ENCODE data around the gene CNOT10.
A peak's percentile ranks its signal among the peaks of the same experiment; 100 is the strongest.
"Not testable (repeated sequence)": the region's sequence is repeated elsewhere in the genome, so short reads cannot be mapped to it uniquely, and the experiment has no call there.

Gene CNOT10

GRCh38 chr3:32667072-32667582 lies 17.9 kb upstream of the CNOT10 start:
- DNase-seq (ENCODE audit: low read depth), result no peak
- no peak overlapping the region for H3K4me3 ChIP-seq (ENCODE audit: low read depth, low read length)
- TF ChIP-seq CTCF (IDR thresholded peaks at IDR 0.05; ENCODE audit: low read depth, low read length) (no peak), MYC (IDR thresholded peaks at IDR 0.05; ENCODE audit: low read depth, low read length) (no peak), POLR2A (IDR thresholded peaks at IDR 0.05; ENCODE audit: extremely low read depth, insufficient read length) (no peak)
- TF ChIP-seq, protein P1, sequence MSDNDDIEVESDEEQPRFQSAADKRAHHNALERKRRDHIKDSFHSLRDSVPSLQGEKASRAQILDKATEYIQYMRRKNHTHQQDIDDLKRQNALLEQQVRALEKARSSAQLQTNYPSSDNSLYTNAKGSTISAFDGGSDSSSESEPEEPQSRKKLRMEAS (IDR thresholded peaks at IDR 0.05; ENCODE audit: low read depth, low read length), result no peak

GRCh38 chr3:32669226-32669625 lies 15.8 kb upstream of the CNOT10 start:
- H3K4me3 ChIP-seq (ENCODE audit: low read depth, low read length); DNase-seq (ENCODE audit: low read depth): not testable (repeated sequence)

DNA sequence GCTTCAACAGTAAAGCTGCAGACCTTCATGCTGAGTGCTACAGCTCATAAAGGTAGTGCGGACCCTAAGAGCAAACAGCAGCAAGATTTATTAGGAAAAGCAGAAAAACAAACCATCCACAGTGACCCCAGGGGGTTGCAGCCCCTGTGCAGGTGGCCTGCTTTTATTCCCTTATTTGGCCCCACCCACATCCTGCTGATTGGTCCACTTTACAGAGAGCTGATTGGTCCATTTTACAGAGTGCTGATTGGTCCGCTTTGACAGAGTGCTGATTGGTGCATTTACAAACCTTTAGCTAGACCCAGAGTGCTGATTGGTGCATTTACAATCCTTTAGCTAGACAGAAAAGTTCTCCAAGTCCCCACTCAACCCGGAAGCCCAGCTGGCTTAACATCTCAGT lies 11.3 kb upstream of the CNOT10 start:
- DNase-seq (ENCODE audit: low read depth); H3K4me3 ChIP-seq (ENCODE audit: low read depth, low read length): not testable (repeated sequence)

DNA sequence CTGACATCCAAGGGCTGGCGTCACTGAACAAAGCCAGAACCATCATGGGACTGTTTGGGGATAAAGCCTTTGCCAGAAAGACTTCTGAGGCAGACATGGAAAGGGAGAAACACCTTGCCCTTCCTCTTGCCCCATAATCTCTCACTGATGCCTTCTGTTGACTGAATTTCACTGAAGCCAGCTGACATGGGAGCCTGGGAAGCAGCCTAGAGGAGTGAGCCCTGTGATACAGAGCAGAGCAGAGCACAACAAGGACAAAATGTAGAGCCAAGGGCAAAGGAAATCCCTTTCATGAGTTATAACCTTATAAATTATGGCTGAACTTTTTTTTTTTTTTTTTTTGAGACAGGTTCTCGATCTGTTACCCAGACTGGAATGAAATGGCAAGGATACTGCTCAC lies 9.8 kb upstream of the CNOT10 start:
- no peak for DNase-seq (ENCODE audit: low read depth)
- H3K4me3 ChIP-seq (ENCODE audit: low read depth, low read length), result no peak overlapping the region
- TF ChIP-seq POLR2A (IDR thresholded peaks at IDR 0.05; ENCODE audit: extremely low read depth, insufficient read length) (no peak), CTCF (IDR thresholded peaks at IDR 0.05; ENCODE audit: low read depth, low read length) (no peak), MYC (IDR thresholded peaks at IDR 0.05; ENCODE audit: low read depth, low read length) (no peak)
- TF ChIP-seq, protein P1 (IDR thresholded peaks at IDR 0.05; ENCODE audit: low read depth, low read length), result no peak

DNA sequence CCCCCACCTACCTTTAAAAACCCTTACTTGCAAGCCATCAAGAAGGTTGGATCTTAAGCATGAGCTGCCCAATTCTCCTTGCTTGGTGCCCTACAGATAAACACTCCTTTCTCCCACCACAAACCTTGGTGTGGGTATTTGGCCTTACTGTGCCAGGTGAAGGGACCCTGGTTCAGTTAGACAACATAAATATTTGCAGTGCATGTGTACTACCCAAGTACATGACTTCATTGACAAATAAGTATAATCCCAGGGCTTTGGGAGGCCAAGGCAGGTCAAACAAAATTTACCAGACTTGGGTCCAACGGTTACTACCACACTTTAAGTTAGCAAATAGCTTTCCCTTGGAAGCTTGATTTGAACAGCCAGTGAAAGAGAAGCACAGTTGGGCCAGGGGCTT lies 9.3 kb upstream of the CNOT10 start:
- no peak overlapping the region for H3K4me3 ChIP-seq (ENCODE audit: low read depth, low read length)
- DNase-seq (ENCODE audit: low read depth), result no peak
- TF ChIP-seq, protein P1 (IDR thresholded peaks at IDR 0.05; ENCODE audit: low read depth, low read length), result no peak
- no peak for TF ChIP-seq MYC (IDR thresholded peaks at IDR 0.05; ENCODE audit: low read depth, low read length)
- no peak for TF ChIP-seq CTCF (IDR thresholded peaks at IDR 0.05; ENCODE audit: low read depth, low read length)
- TF ChIP-seq POLR2A (IDR thresholded peaks at IDR 0.05; ENCODE audit: extremely low read depth, insufficient read length), result no peak

- TF ChIP-seq, protein P1 (IDR thresholded peaks at IDR 0.05; ENCODE audit: low read depth, low read length), result no peak
- TF ChIP-seq CTCF (IDR thresholded peaks at IDR 0.05; ENCODE audit: low read depth, low read length) (no peak), MYC (IDR thresholded peaks at IDR 0.05; ENCODE audit: low read depth, low read length) (no peak), POLR2A (IDR thresholded peaks at IDR 0.05; ENCODE audit: extremely low read depth, insufficient read length) (no peak)
- H3K4me3 ChIP-seq (ENCODE audit: low read depth, low read length), result no peak overlapping the region
- no peak for DNase-seq (ENCODE audit: low read depth)
These were observed 3.2 kb upstream of the CNOT10 start for GRCh38 chr3:32681811-32682210.

DNA sequence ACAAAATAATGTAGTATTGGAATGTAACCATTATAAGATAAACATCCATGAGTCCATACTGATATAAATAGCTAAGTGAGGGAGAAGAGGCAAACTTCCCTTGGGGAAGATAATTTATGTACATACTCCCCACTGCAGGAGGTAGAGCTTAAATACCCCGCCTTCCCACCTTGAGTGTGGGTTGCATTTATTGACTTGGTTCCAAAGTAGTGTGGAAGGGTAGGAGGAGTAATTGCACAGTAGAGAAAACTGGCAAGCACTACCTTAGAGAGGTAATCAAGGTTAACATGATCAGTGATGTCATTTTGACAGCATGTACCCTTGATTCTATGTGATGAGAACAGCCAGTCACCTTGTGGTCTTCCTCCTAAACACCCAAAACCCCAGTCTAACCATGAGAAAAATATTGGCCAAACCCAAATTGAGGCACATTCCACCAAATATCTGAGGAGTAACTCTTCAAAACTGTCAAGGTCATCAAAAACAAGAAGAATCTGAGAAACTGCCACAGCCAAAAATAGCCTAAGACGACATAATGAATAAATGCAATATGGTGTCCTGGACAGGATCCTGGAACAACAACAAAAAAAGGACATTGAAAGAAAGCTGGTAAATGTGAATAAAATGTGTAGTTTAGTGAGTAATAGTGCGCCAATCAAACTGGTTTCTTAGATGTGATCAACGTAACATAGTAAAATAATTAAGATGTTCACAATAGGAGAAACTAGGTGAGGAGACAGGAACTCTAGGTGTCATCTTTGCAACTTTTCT lies 774 bp upstream of the CNOT10 start:
- H3K4me3 ChIP-seq (ENCODE audit: low read depth, low read length), result peak overlapping the region; percentile 70
- TF ChIP-seq POLR2A (IDR thresholded peaks at IDR 0.05; ENCODE audit: extremely low read depth, insufficient read length), result no peak
- no peak for TF ChIP-seq CTCF (IDR thresholded peaks at IDR 0.05; ENCODE audit: low read depth, low read length)
- TF ChIP-seq MYC (IDR thresholded peaks at IDR 0.05; ENCODE audit: low read depth, low read length), result no peak
- TF ChIP-seq, protein P1 (IDR thresholded peaks at IDR 0.05; ENCODE audit: low read depth, low read length), result no peak
- DNase-seq (ENCODE audit: low read depth), result no peak

All from NB4 (cell line).